OCI-LY3 (cell line): Measurements from ENCODE around the gene APOL4.

Experiments used
- H2AFZ ChIP-seq: fragments of 200-600, 300-600 bp; shearing (Covaris generic); 2 replicates; pipeline ENCODE4 v1.6.0; 2014; ENCODE audit warnings: antibody characterized with exemption, low read depth, low read length
- H3K27ac ChIP-seq: fragments of 200-600, 300-600 bp; sonication (generic); 2 replicates; pipeline ENCODE4 v1.5.1; 2014; ENCODE audit warnings: mild to moderate bottlenecking, low read length, moderate library complexity, mixed read lengths
- H3K27me3 ChIP-seq: fragments of 200-600, 300-600 bp; sonication (generic); 2 replicates; pipeline ENCODE4 v1.6.1; 2014; ENCODE audit warnings: low read depth, low read length, mixed read lengths
- H3K36me3 ChIP-seq: fragments of 200-600, 300-600 bp; sonication (generic); replicated peaks from 2 replicates; pipeline ENCODE3; 2014; ENCODE audit warnings: low read depth, low read length, mixed read lengths
- H3K4me1 ChIP-seq: fragments of 300-600, 200-600 bp; sonication (generic); 2 replicates; pipeline ENCODE4 v1.6.1; 2014; ENCODE audit warnings: low read length, mixed read lengths
- H3K4me2 ChIP-seq: fragments of 200-600, 300-600 bp; sonication (generic); 2 replicates; pipeline ENCODE4 v1.6.1; 2014; ENCODE audit warnings: low read length, mixed read lengths
- H3K4me3 ChIP-seq: fragments of 300-600, 200-600 bp; sonication (generic); 2 replicates; pipeline ENCODE4 v1.5.1; 2014; ENCODE audit warnings: antibody characterized with exemption, mild to moderate bottlenecking, low read length, moderate library complexity
- H3K79me2 ChIP-seq: fragments of 300-600, 200-600 bp; shearing (Covaris generic); 2 replicates; pipeline ENCODE4 v1.6.1; 2014; ENCODE audit warnings: mild to moderate bottlenecking, low read length, mixed read lengths
- H3K9ac ChIP-seq: fragments of 300-600, 200-600 bp; shearing (Covaris generic); 2 replicates; pipeline ENCODE4 v1.6.0; 2014; ENCODE audit warnings: mild to moderate bottlenecking, low read length, moderate library complexity
- H3K9me3 ChIP-seq: fragments of 200-600, 300-600 bp; shearing (Covaris generic); 2 replicates; pipeline ENCODE4 v1.6.1; 2014; ENCODE audit warnings: low read length, mixed read lengths; ENCODE audit not compliant: insufficient read depth
- H4K20me1 ChIP-seq: fragments of 200-600, 300-600 bp; sonication (generic); 2 replicates; pipeline ENCODE4 v1.6.1; 2016; ENCODE audit warnings: low read length, mixed read lengths; ENCODE audit not compliant: insufficient read depth
- CTCF ChIP-seq: fragments of 200-600, 300-600 bp; sonication (generic); IDR thresholded peaks from 2 replicates; pipeline ENCODE4 v1.5.1; 2014; ENCODE audit warnings: antibody characterized with exemption, low read length, low read depth
- EZH2phosphoT487 ChIP-seq: fragments of 200-600 bp; shearing (Covaris generic); IDR thresholded peaks from 2 replicates; pipeline ENCODE4 v1.6.1; 2018; ENCODE audit warnings: antibody characterized with exemption, mixed run types, low read depth

APOL4 gene

GRCh38 chr22:36239401-36240171 is 38.0 kb upstream of the APOL4 start, which contains the start of gene APOL2:
Gene APOL2, minus strand, starts transcription at chr22:36239527. Its CDS starts 6,365 bp downstream, at chr22:36233162.
- TF ChIP-seq CTCF: peak; percentile 59
- TF ChIP-seq EZH2phosphoT487: no peak
- H3K27ac ChIP-seq: peak within 1 kb of the TSS; percentile 94
- H3K36me3 ChIP-seq: peaks cover 57% of the 10 kb centered on the region
- H4K20me1 ChIP-seq: peaks cover 12% of the 10 kb centered on the region
- no peak within 1 kb of the TSS for H2AFZ ChIP-seq
- peak within 1 kb of the TSS; percentile 88 for H3K4me3 ChIP-seq
- H3K4me2 ChIP-seq: peak within 1 kb of the TSS; percentile 82
- peaks cover 62% of the 10 kb centered on the region for H3K79me2 ChIP-seq
- peaks cover 13% of the 10 kb centered on the region for H3K9me3 ChIP-seq
- peaks cover 49% of the 10 kb centered on the region for H3K4me1 ChIP-seq
- no peaks in the 10 kb centered on the region for H3K27me3 ChIP-seq
- H3K9ac ChIP-seq: peak within 1 kb of the TSS; percentile 98

GRCh38 chr22:36239150-36239400 is 37.5 kb upstream of the APOL4 start:
- peaks cover 62% of the 10 kb centered on the region for H3K36me3 ChIP-seq
- H3K4me3 ChIP-seq: peak overlapping the region; percentile 88
- peaks cover 16% of the 10 kb centered on the region for H4K20me1 ChIP-seq
- no peak overlapping the region for H2AFZ ChIP-seq
- TF ChIP-seq EZH2phosphoT487 (no peak), CTCF (no peak)
- H3K27me3 ChIP-seq: no peaks in the 10 kb centered on the region
- H3K4me2 ChIP-seq: peak overlapping the region; percentile 82
- H3K27ac ChIP-seq: peak overlapping the region; percentile 94
- H3K4me1 ChIP-seq: peaks cover 54% of the 10 kb centered on the region
- peak overlapping the region; percentile 98 for H3K9ac ChIP-seq
- peaks cover 13% of the 10 kb centered on the region for H3K9me3 ChIP-seq
- peaks cover 67% of the 10 kb centered on the region for H3K79me2 ChIP-seq

- peak overlapping the region; percentile 94 for H3K27ac ChIP-seq
- peak overlapping the region; percentile 98 for H3K9ac ChIP-seq
- peaks cover 17% of the 10 kb centered on the region for H4K20me1 ChIP-seq
- H3K36me3 ChIP-seq: peaks cover 63% of the 10 kb centered on the region
- peak overlapping the region; percentile 82 for H3K4me2 ChIP-seq
- no peak overlapping the region for H2AFZ ChIP-seq
- TF ChIP-seq CTCF (no peak), EZH2phosphoT487 (no peak)
- H3K79me2 ChIP-seq: peaks cover 72% of the 10 kb centered on the region
- H3K27me3 ChIP-seq: no peaks in the 10 kb centered on the region
- H3K4me1 ChIP-seq: peaks cover 59% of the 10 kb centered on the region
- peak overlapping the region; percentile 88 for H3K4me3 ChIP-seq
- peaks cover 12% of the 10 kb centered on the region for H3K9me3 ChIP-seq
Measured at GRCh38 chr22:36238373-36239149, 37.0 kb upstream of the APOL4 start.
